IMR-90 (cell line): ENCODE results near the gene GFAP. TPM values are rescaled to one million over a fixed set of nuclear protein-coding genes. Genes with fewer than 3 reads are reported as not detected.
A peak's percentile ranks its signal among the peaks of the same experiment; 100 is the strongest.

Experiments
- ATAC-seq: fragments of 200-7000 bp; cut with Tn5 transposase; 2 replicates; pipeline ENCODE4 v1.9.1; 2020; ENCODE audit warnings: low read depth, mild to moderate bottlenecking, moderate library complexity
- BruUV-seq: library from RNA; stranded (reverse); fragments of 400-500 nt; replicated peaks from 2 replicates; lab custom pipeline; 2021; lab: Mats Ljungman, UMichigan
- CTCF ChIA-PET: fragments of 300-600 bp; formaldehyde crosslinking; extraction: SDS; loops from one replicate; lab custom pipeline; 2021; ENCODE audit warnings: antibody characterized with exemption; lab: Yijun Ruan, JAX
- POLR2A ChIA-PET: fragments of 300-600 bp; sonication (Branson Sonifier 250); formaldehyde crosslinking; loops from one replicate; lab custom pipeline; 2022; ENCODE audit warnings: antibody characterized with exemption; ENCODE audit not compliant: unreplicated experiment; lab: Charles Lee
- DNase-seq: peaks from one replicate; pipeline ENCODE4 v3.0.0; 2013
- H2AFZ ChIP-seq: replicated peaks from 2 replicates; pipeline ENCODE3; 2013; ENCODE audit warnings: low read length, mild to moderate bottlenecking; ENCODE audit not compliant: poor library complexity
- H2AK5ac ChIP-seq: 2 replicates; pipeline ENCODE4 v1.6.1; 2013; ENCODE audit warnings: low read depth, low read length, inconsistent platforms
- H2AK9ac ChIP-seq: replicated peaks from 2 replicates; pipeline ENCODE3; 2013; ENCODE audit warnings: mild to moderate bottlenecking, low read depth, low read length, moderate library complexity; ENCODE audit not compliant: poor library complexity
- H2BK120ac ChIP-seq: 2 replicates; pipeline ENCODE4 v1.6.1; 2013; ENCODE audit warnings: low read depth, low read length, inconsistent platforms
- H2BK15ac ChIP-seq: 3 replicates; pipeline ENCODE4 v1.6.1; 2013; ENCODE audit warnings: low read depth, low read length, inconsistent platforms
- H2BK20ac ChIP-seq: 2 replicates; pipeline ENCODE4 v1.6.1; 2013; ENCODE audit warnings: low read depth, mild to moderate bottlenecking, inconsistent platforms, low read length, moderate library complexity
- H2BK5ac ChIP-seq: 2 replicates; pipeline ENCODE4 v1.6.1; 2013; ENCODE audit warnings: mild to moderate bottlenecking, low read depth, low read length, inconsistent platforms; ENCODE audit not compliant: poor library complexity, severe bottlenecking
- H3K14ac ChIP-seq: replicated peaks from 2 replicates; pipeline ENCODE4 v1.6.1; 2013; ENCODE audit warnings: low read depth, low read length, inconsistent platforms
- H3K18ac ChIP-seq: 2 replicates; pipeline ENCODE4 v1.6.1; 2013; ENCODE audit warnings: low read depth, low read length, control low read depth
- H3K23ac ChIP-seq: 2 replicates; pipeline ENCODE4 v1.6.1; 2013; ENCODE audit warnings: low read depth, low read length, inconsistent platforms
- H3K27ac ChIP-seq: 2 replicates; pipeline ENCODE4 v1.5.1; 2013; ENCODE audit warnings: mild to moderate bottlenecking, control low read depth, low read length; ENCODE audit not compliant: insufficient read depth
- H3K27me3 ChIP-seq: 2 replicates; pipeline ENCODE4 v1.6.1; 2013; ENCODE audit warnings: low read length; ENCODE audit not compliant: control insufficient read depth, insufficient read depth
- H3K36me3 ChIP-seq: 2 replicates; pipeline ENCODE4 v1.6.1; 2013; ENCODE audit warnings: low read length, mixed read lengths; ENCODE audit not compliant: control insufficient read depth, insufficient read depth
- H3K4ac ChIP-seq: 2 replicates; pipeline ENCODE4 v1.6.1; 2013; ENCODE audit warnings: low read depth, low read length, inconsistent platforms
- H3K4me1 ChIP-seq: 2 replicates; pipeline ENCODE4 v1.6.1; 2013; ENCODE audit warnings: low read length, mixed read lengths; ENCODE audit not compliant: control insufficient read depth, insufficient read depth
- H3K4me2 ChIP-seq: 2 replicates; pipeline ENCODE4 v1.6.1; 2013; ENCODE audit warnings: low read depth, mild to moderate bottlenecking, control low read depth, low read length, moderate library complexity
- H3K4me3 ChIP-seq: 2 replicates; pipeline ENCODE4 v1.5.1; 2013; ENCODE audit warnings: low read depth, mild to moderate bottlenecking, control low read depth, low read length, moderate library complexity; ENCODE audit not compliant: insufficient read depth
- H3K56ac ChIP-seq: 2 replicates; pipeline ENCODE4 v1.6.1; 2013; ENCODE audit warnings: low read length, inconsistent platforms; ENCODE audit not compliant: insufficient read depth; ENCODE audit errors: extremely low read depth
- H3K79me1 ChIP-seq, 2 experiments: 2 replicates each; pipeline ENCODE4 v1.6.1; 2013; ENCODE audit warnings: low read length in 2 of 2, inconsistent platforms in 1 of 2, low read depth in 1 of 2
- H3K9ac ChIP-seq: 2 replicates; pipeline ENCODE4 v1.6.1; 2013; ENCODE audit warnings: low read depth, low read length, control low read depth
- H3K9me1 ChIP-seq: 2 replicates; pipeline ENCODE4 v1.6.1; 2013; ENCODE audit warnings: low read length, inconsistent platforms; ENCODE audit not compliant: insufficient read depth
- H3K9me3 ChIP-seq: 2 replicates; pipeline ENCODE4 v1.6.1; 2013; ENCODE audit warnings: low read length; ENCODE audit not compliant: control insufficient read depth, insufficient read depth
- H4K20me1 ChIP-seq: 2 replicates; pipeline ENCODE4 v1.6.1; 2013; ENCODE audit warnings: low read length, inconsistent platforms; ENCODE audit not compliant: insufficient read depth
- H4K5ac ChIP-seq: 2 replicates; pipeline ENCODE4 v1.6.1; 2013; ENCODE audit warnings: mild to moderate bottlenecking, low read depth, low read length, control low read depth
- H4K8ac ChIP-seq, 2 experiments: 2 replicates each; pipeline ENCODE4 v1.6.1; 2013; ENCODE audit warnings: low read depth in 2 of 2, low read length in 2 of 2, control low read depth in 1 of 2, inconsistent platforms in 1 of 2
- H4K91ac ChIP-seq: 2 replicates; pipeline ENCODE4 v1.6.1; 2013; ENCODE audit warnings: low read depth, low read length, inconsistent platforms; ENCODE audit not compliant: insufficient read depth
- CEBPB ChIP-seq: IDR thresholded peaks from 2 replicates; pipeline ENCODE4 v1.6.1; 2012; ENCODE audit warnings: low read depth, low read length, improper control_type of control experiment
- MAZ ChIP-seq: IDR thresholded peaks from 2 replicates; pipeline ENCODE4 v1.6.1; 2012; ENCODE audit warnings: low read depth, mild to moderate bottlenecking, low read length, improper control_type of control experiment, moderate library complexity, borderline replicate concordance
- WGBS, 2 experiments: methylation state at CpG; one replicate each; pipeline versions ENCODE4 v1.1.5 to v1.1.7; 2013; ENCODE audit warnings: missing lambda C conversion rate in 2 of 2; ENCODE audit not compliant: insufficient read length in 1 of 2; ENCODE audit errors: extremely low coverage in 2 of 2; 5-methylcytosine and 5-hydroxymethylcytosine counted together
- dilution Hi-C: fragments of 300-500 bp; cut with HindIII; formaldehyde crosslinking; loops from one replicate; pipeline ENCODE4 v1.14.3; 2018; ENCODE audit warnings: low sequenced_read_pairs; ENCODE audit not compliant: unreplicated experiment
- in situ Hi-C: fragments of 300-500 bp; cut with MboI; formaldehyde crosslinking; loops from 3 replicates; pipeline ENCODE4 v1.14.3; 2019; ENCODE audit warnings: low sequenced_read_pairs, inconsistent platforms, mixed read lengths
- intact Hi-C: fragments of 100-400 bp; cut with micrococcal nuclease; formaldehyde crosslinking; loops from 2 replicates; pipeline ENCODE4 v1.10.0; 2022
- polyA plus RNA-seq, 3 experiments: library from polyadenylated mRNA; depleted of rRNA; stranded (reverse); fragments of >200 nt; gene quantifications; 2 replicates each; pipeline ENCODE4 v1.2.3, GENCODE V29; 2012; ENCODE audit warnings: low replicate concordance in 1 of 3
- total RNA-seq: library from RNA; depleted of rRNA; stranded (reverse); fragments of >200 nt; gene quantifications from 2 replicates; pipeline ENCODE4 v1.2.3, GENCODE V29; 2012

Gene GFAP
- total and polyA plus RNA-seq, 2 of the 4 experiments (the other 2 are of a cell fraction) = 0.18 to 0.19 TPM

- Histone ChIP-seq H3K9ac (no peak overlapping the region), H3K4me1 (peaks cover 19% of the 10 kb centered on the region), H2AK9ac (peak overlapping the region; percentile 59), H2AK5ac (peak overlapping the region; percentile 100), H3K56ac (peak overlapping the region; percentile 0; the same call in 1 of the 2 replicates), H2BK5ac (peak overlapping the region; percentile 93), H2BK120ac (peak overlapping the region; percentile 100), H3K27me3 (no peaks in the 10 kb centered on the region), H3K14ac (peak overlapping the region; percentile 98), H3K4me2 (no peak overlapping the region), H4K8ac (peak overlapping the region; percentile 64 to 98), H3K4ac (peak overlapping the region; percentile 99), H2AFZ (peak overlapping the region; percentile 79), H3K4me3 (no peak overlapping the region), H4K5ac (peak overlapping the region; percentile 80; the same call in 1 of the 2 replicates), H4K20me1 (no peaks in the 10 kb centered on the region), H3K79me1 (peaks cover 0 to 16% of the 10 kb centered on the region in 2 experiments; a peak in 2 of 4 replicates), H2BK20ac (peak overlapping the region; percentile 99), H4K91ac (peak overlapping the region; percentile 98), H3K9me3 (no peaks in the 10 kb centered on the region), H3K9me1 (peaks cover 34% of the 10 kb centered on the region), H3K27ac (peak overlapping the region; percentile 67), H3K36me3 (no peaks in the 10 kb centered on the region), H3K23ac (peak overlapping the region; percentile 96; the same call in 1 of the 2 replicates), H2BK15ac (peak overlapping the region; percentile 84), H3K18ac (peak overlapping the region; percentile 75)
- ChIA-PET POLR2A (no interaction called here), CTCF (no interaction called here)
- BruUV-seq = no TSS peak
- WGBS, 2 experiments = 83% methylated on average over 2 of the region's 18 CpGs; no CpG with 5 or more reads in 1 of the 2 experiments
- peak; percentile 38 for DNase-seq
- dilution Hi-C loops (no loop called here), in situ Hi-C loops (no loop called here), intact Hi-C loops (no loop called here)
- no peak for TF ChIP-seq CEBPB
- TF ChIP-seq MAZ = no peak
- ATAC-seq = no peak
These were observed 8.3 kb downstream of the GFAP start for GRCh38 chr17:44906763-44907728.
